GM18858 (cell line): ENCODE measurements around the gene PURA.

ENCODE experiments used
- ATAC-seq: cut with Tn5 transposase; IDR thresholded peaks from one replicate; pipeline ENCODE4 v1.9.1; 2021; ENCODE audit not compliant: unreplicated experiment

Gene PURA

DNA sequence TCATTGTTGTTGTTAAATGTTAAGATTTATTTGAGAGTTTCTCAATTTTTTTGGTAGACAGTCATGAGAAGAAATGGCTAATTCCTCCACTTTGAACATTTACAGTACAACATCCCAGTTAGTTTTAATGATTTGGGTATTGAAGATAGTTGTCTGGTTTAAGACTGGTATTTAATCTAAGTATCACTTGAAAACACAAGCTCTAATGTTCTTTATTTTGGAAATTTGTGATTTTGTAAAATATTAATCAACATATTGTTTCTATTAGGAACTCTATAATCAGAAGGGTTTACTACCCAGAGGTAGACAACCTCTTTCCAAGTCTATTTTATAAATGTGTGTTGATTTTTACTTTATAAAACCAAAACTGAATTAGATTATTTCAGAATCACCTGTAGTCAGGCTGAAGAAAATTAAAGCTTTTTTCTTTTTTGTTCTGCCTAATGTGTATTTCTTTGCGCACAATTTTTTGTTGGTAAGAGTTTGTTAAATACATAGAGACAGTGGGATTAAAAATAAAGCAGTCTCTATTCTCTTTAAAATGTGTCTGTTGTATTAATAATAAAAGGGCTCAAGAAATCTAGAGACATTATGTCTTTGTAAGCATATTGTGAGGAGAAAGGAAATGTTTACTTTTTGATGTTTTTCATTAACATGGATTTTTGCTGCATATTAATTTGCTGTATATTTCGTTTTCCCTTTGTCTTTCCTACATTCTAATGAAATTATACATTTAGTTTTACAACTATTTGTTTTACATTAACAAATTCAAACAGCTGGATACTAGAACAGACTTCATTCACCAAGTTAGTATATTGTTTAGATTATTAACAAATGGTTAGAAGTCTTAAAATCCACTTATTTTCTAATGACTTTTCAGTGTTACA, 3.9 kb upstream of the PURA start:
- ATAC-seq: no peak

DNA sequence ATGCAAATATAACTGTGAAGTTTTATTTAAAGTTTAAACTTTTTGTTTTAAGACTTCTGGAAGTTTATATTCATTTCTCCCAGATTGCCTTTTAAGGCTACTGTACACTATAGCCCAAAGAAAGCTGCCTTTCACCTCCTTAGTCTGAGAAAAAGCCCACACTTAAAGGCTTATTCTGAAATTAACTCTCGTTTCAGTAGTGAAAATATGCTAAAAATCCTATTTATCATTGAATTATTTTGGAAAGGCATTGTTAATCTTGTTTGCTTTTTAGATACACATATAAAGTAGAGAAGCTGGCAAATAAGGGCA, 3.3 kb upstream of the PURA start:
- ATAC-seq: no peak

DNA sequence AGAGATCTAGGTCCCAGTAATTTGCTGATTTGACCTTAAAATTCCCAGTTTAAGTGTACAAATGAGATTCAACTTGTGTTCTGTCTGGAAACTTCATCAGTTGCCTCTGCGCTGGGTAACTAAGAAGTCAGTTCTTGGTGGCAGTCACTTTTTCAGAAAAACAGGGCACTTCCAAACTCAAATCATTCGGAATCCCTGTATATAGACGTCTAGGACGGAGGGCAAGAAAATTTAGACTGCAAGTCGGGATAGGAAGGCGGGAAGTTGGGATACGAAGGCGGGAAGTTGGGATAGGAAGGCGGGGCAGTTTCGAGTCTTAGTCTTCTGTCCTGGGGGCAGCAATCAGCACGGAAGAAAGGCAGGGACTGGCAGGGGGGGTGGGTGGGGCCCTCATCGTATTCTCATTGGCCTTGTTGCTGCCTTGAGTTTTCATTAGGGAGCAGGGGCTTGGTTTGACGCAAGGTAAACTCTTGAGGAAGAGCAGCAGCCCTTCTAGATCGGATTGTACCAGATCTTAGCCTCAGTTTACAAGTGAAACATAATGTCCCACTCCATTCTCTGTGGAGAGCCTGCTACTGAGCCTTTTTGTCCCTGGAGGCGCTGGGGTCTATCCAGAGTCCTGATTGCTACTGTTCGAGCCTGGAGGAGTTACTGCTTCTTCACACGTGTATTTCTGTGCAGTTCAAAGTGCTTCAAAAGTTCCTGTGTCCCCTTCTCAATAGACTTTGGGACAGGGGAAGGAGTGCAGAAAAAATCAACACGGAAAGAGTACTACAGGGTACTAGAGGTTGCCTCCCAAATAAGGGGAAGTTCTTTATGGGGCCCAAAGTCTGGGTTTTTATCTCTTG, 2.7 kb upstream of the PURA start:
- ATAC-seq: no peak

DNA sequence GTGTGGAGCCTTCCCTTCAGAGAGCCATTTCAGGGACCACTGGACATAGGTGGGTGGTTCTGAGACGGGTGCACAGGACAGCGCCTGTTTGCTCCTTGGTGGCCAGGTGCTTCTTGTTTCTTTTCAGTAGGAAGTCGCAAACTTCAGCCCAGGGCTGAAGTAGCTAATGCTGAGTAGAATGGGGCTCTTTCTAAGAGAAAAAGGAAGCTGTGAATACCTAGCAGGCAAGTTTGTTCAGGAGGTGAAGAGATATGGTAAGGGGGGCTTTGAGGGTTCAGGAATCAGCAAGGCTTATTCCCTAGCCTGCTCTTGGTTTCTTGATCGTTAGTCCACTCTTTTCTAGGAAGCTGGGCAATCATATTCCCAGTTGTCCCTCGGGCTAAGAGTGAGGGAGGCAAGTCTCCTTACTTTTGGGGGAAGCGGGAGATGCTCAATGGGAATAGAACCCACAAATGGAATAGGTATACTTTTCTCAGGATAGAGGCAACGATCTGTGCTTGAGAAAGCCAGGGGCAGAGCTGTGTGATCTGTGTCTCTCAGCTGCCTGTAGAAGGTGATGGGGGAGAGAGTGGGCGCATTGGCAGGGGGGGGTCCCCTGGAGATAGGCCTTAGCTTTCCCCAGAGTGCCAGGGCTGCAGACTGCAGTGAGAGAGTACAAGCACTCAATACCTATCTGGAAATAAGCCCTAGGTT, 1.9 kb upstream of the PURA start:
- no peak for ATAC-seq

DNA sequence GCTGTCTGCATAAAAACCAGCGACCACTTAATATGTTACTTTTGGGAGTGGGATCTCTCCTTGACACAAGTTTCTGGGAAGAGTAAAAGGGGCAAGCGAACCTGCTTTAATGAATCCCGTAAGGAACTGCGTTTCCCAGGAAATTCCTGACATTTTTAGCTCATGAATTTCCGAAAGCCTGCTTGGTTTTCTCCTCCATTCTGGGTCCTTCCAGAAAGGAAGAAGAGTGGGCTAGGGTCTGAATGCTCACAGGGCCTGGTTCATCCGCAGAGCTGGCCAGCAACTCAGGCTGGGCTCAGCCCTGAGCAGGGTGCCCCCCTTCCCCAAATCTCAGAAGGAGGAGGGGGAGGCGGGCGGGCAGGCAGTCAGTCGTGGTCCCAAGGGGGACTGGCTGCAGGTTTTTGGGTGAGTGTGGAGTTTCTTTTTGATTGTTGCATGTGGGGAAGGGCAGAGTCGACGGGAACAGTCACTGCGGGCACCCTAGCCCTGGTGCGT, 1.2 kb upstream of the PURA start:
- ATAC-seq: no peak

DNA sequence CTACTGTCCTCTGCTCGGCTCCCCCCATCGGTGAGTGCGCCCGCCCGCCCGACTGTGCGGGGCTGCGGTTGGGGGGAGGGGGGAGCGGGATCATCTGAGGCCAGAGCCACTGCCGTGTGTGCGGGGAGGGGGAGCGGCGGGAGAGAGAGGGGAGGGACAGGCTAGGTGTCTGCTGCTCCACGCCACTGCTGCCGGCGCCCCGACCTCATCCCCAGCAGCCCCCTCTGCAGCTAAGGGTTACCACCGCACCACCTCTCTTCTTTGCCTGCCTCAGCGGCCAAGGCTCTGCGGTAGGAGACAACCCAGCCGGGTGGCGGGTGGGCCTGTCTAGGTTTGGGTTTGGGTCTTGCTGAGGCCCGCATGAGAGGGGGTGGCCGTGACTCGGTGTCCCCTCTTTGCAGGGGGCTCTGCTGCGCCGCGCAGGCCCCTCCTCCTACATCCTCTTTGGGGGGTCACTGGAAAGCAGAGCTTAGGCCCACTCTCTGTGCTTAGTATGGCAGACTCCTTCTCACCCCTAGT, 670 bp upstream of the PURA start:
- ATAC-seq: no peak

DNA sequence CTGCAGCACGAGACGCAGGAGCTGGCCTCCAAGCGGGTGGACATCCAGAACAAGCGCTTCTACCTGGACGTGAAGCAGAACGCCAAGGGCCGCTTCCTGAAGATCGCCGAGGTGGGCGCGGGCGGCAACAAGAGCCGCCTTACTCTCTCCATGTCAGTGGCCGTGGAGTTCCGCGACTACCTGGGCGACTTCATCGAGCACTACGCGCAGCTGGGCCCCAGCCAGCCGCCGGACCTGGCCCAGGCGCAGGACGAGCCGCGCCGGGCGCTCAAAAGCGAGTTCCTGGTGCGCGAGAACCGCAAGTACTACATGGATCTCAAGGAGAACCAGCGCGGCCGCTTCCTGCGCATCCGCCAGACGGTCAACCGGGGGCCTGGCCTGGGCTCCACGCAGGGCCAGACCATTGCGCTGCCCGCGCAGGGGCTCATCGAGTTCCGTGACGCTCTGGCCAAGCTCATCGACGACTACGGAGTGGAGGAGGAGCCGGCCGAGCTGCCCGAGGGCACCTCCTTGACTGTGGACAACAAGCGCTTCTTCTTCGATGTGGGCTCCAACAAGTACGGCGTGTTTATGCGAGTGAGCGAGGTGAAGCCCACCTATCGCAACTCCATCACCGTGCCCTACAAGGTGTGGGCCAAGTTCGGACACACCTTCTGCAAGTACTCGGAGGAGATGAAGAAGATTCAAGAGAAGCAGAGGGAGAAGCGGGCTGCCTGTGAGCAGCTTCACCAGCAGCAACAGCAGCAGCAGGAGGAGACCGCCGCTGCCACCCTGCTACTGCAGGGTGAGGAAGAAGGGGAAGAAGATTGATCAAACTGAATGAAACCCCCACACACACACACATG, 654 bp downstream of the PURA start:
- no peak for ATAC-seq

DNA sequence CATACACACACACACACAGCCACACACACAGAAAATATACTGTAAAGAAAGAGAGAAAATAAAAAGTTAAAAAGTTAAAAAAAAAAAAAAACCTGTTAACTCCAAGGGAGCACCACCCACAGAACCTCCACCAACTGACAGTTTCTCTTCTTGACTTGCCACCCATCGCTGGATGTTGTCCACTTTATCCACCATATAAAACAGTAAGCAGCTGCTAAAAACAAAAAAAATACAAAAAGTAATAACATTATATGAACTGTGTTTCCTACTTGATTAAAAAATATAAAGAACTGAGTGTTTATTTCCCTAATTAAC, 1.2 kb downstream of the PURA start:
- ATAC-seq: no peak

DNA sequence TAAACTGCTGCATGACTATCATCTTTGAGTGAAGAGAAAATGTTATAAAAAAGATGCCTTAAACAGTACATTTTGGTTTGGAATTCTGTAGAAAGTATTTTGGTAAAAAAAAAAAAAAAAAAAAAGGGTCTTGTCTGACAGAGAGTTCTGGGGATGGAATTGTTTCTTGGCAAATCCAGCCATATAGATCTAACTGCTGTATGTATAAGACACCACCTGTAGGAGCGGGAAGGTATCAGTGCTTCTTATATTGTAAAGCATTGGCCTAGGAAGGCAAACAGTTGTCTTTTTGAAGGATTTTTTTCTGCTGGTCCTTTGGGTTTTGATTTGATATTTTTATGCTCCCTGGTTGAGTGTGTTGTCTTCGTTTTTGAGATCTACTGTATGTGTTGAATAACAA, 2.8 kb downstream of the PURA start:
- no peak for ATAC-seq

DNA sequence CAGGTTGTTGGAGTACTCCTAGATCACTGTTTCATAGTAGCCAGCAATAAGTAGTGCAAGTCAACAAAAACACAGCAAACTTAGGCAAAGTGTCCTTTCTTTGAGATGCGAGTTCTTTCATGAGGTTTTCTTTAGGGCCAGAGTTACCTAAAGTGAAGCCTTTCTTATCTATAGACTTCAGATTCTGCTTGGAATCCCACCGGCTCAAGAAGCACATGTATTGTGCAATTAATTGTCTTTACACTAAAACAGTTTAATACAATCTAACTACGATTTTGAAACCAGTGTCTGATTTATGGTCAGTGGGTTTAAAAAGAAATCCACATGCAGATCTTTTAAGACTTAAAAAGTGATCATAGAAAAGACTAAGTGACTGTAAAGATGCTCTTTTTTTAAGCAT, 3.6 kb downstream of the PURA start:
- ATAC-seq: no peak

DNA sequence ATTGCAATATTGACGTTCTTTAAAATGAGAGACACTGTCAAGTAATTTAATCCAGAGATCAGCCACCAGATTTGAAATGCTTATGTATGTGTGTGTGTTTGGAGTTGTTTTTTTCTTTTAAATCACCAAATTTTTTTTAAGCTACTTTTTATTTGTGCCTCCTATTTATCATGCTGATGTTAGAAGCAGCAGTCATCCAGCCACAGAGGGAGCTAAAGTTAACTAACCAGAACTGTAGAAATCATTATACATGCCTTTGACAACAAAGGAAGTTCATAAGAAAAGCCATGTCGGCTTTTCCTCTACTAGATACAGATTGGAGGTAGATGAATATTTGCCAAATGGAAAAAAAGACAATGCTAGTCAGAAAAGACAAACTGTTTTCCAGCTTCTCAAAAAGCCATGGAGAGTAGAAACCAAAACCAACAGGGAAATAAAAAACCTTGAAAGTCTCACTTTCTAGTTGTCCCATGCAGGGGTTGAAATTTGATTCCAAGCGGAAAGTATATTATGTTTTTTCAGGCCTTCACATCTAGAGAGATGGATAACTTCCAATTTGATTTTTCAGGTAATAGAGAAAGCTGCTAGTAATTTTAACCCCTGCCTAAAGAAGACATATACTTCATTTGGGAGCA, 4.5 kb downstream of the PURA start:
- no peak for ATAC-seq

DNA sequence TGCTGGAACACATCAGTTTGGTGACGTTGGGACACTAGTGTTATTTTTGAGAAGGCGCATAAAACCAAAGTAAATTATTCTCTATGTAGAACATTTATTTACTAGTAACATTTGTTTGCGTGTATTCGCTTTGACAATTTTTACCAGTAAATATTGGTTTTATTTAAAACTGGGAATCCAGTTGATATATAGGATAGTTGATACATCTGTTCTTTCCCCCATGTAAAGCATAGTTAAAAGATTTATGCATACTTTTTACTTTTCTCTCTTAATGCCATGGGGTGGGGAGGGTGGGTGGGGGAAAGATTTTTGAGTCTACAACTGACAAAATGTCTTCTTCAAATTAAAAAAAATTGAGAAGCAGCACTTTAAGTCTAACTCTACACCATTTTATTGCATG, 11.7 kb downstream of the PURA start, which contains the start of gene IGIP:
IGIP (plus strand) TSS at position 301 of the 400 bp plus-strand sequence. CDS start 2,540 bp downstream, outside the sequence.
- no peak for ATAC-seq

DNA sequence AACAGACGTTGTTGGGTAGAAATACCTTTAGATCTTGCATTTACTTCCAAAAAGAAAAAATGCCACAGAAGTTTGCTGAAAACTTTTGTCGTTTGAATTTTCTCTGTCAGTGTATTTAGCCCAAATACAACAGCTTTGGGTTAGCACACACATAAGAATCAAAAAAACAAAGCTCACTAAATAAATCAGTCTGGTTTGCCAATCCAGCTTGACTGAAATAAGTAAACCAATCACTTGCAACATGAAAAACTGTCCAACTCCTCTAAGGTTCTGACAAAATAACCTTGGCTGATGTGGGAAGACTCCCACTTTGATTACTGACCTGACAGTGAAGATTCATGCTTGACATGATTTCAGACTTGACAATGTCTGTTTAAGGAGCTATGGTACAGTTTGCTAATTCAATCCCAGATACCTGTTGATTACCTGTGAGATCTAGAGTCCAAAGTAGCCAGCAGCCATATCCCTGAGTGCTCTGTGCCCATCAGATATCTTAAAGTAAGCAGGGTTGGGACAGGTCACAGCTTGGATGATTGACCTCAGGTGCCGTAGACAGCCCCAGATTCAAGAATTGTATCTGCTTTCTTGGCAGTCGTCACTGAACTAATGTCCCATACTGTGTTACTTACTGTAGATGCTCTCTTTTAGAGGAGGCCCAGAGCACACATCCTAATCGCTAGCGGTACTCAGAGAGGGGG, 12.6 kb downstream of the PURA start:
- ATAC-seq: no peak

DNA sequence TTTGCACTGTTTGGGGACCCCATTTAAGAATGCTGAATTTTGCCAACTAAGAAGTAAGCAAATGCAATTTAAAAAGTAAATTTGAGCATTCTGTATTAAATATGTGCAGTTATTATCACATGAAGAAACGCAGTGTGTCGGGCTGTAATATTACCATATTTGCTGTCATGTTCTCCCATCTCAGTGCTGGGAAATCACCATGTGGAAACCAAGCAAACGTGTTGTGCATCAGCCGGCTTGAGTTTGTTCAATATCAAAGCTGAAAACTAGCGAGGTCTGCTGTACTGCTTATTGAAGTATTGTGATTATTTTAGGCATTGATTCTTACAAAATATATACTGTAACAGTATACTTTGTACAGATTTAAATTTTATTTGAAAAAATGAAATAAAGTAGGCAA, 14.5 kb downstream of the PURA start:
- no peak for ATAC-seq

DNA sequence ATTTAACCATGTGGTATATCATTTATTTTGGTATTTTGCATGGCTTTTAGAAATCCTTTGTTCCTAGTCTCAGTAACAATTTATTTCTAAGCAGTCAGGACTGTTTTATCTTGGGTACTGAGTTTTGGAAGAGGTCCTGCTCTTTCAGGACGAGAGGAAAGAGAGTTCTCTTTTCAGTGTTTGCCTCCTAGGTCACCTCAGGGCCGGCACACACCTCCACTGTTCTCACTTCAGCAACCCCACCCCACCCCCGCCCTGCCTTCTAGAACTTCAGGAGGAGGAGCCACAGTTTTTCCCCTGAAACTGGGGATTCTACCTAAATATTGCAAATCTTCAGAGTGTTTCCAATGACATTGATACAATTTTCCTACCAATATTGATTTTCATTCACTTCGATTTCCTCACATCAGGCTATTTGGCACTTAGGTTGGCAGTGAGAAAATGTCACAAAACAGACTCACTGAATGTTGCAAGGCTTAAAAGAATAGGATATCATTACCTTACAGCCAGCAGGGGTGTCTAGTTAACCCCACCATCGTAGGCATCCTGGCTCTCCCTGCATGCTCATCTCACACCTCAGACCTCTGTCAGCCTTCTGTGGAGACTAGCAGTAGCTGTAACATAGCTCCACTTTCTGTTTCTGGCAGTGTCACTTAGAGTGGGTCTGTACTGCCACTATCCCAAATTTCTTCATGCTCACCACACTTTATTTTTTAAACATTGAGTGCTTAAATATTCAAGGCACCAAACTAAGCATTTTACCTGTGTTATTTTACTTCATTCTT, 17.2 kb downstream of the PURA start:
- ATAC-seq: no peak

DNA sequence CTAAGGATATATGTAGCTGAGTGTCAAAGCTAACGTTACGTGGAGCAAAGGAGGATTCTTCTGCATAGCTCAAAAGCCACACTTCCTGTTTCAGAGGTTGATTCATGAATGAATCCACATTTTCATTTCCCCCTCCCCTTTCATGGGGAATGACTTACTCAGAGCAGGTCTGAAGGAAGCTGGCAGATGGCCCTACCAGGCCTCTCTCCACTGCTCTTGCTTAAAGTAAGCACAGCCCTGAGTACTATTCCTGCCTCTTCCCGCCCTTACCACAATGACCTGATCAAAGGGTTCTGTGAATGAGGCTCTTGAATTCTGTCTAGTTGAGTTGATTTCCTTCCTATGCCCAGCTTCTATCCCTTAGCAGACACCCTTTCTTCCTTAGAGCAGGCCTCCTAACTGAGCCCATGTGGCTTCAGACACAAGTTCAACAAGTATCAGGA, 18.1 kb downstream of the PURA start:
- ATAC-seq: no peak

DNA sequence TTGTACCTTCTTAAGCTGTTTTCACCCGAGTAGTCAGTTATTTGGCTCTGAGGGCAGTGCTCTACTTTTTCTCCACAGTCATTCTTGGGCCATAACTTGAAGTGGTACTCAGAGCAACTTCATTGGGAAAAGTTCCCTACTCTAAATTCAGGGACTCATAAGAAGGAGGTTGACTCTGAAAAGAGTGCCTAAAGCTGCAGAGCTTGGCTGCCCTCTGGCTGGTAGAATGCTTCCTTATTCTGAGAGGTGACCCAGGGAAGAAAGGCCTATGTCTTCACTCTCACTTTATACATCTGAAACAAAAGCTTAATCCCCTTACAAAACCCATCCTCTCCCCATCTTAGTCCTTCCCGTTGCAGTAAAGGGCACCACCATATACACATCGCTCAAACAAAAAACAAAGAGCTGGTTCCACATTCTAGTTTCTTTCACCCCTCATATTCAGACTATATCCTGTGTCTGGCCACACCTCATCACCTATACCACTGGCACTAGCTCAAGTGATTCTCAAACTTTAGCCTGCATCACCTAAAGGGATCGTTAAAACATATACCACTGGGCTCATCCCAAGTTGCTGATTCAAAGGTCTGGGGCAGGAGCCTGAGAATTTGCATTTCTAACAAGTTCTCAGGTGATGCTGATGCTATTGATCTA, 19.7 kb downstream of the PURA start:
- ATAC-seq: no peak
